Prostate gland (tissue), 2 donors: ENCODE results near the gene FAM170B.

Source experiments
- CTCF ChIP-seq, 4 experiments: fragments of 200-600 bp in 2 of 4; fragments of 450-650 bp in 2 of 4; sonication (generic) in 2 of 4; IDR thresholded peaks; 1 replicate in 3 of 4; 2 replicates in 1 of 4; pipeline ENCODE4 v1.5.1; 2016 to 2019; ENCODE audit warnings: antibody characterized with exemption in 4 of 4, mild to moderate bottlenecking in 2 of 4, moderate library complexity in 2 of 4
- POLR2A ChIP-seq: fragments of 450-650 bp; IDR thresholded peaks from one replicate; pipeline ENCODE4 v1.6.1; 2016; ENCODE audit warnings: antibody characterized with exemption, mild to moderate bottlenecking
- POLR2AphosphoS5 ChIP-seq: sonication (generic); formaldehyde crosslinking; IDR thresholded peaks from one replicate; pipeline ENCODE4 v1.6.1; 2017; ENCODE audit warnings: antibody characterized with exemption

GRCh38 chr10:49115796-49116508, 17.9 kb downstream of the FAM170B start:
- TF ChIP-seq POLR2A (no peak), CTCF (IDR thresholded peaks at IDR 0.05) (no peak), POLR2AphosphoS5 (no peak)
